Rectal smooth muscle tissue (tissue), 1 donor: ENCODE measurements around the gene CCSER2.

Source experiments
- H3K27ac ChIP-seq: one replicate; pipeline ENCODE4 v1.7.0; 2013; ENCODE audit warnings: low read depth, low read length, inconsistent platforms
- H3K27me3 ChIP-seq: one replicate; pipeline ENCODE4 v1.7.0; 2013; ENCODE audit warnings: low read length; ENCODE audit not compliant: control insufficient read depth, insufficient read depth
- H3K36me3 ChIP-seq: one replicate; pipeline ENCODE4 v1.7.0; 2013; ENCODE audit warnings: low read length; ENCODE audit not compliant: control insufficient read depth, insufficient read depth
- H3K4me1 ChIP-seq: one replicate; pipeline ENCODE4 v1.7.0; 2013; ENCODE audit warnings: low read length; ENCODE audit not compliant: control insufficient read depth, insufficient read depth
- H3K4me3 ChIP-seq: one replicate; pipeline ENCODE4 v1.7.0; 2013; ENCODE audit warnings: low read length
- H3K9ac ChIP-seq: one replicate; pipeline ENCODE4 v1.7.0; 2013; ENCODE audit warnings: low read length

CCSER2 gene

GRCh38 chr10:84550756-84551436 lies 222.5 kb downstream of the CCSER2 start:
- H3K4me1 ChIP-seq = no peaks in the 10 kb centered on the region
- H3K4me3 ChIP-seq = no peak overlapping the region
- no peaks in the 10 kb centered on the region for H3K36me3 ChIP-seq

DNA sequence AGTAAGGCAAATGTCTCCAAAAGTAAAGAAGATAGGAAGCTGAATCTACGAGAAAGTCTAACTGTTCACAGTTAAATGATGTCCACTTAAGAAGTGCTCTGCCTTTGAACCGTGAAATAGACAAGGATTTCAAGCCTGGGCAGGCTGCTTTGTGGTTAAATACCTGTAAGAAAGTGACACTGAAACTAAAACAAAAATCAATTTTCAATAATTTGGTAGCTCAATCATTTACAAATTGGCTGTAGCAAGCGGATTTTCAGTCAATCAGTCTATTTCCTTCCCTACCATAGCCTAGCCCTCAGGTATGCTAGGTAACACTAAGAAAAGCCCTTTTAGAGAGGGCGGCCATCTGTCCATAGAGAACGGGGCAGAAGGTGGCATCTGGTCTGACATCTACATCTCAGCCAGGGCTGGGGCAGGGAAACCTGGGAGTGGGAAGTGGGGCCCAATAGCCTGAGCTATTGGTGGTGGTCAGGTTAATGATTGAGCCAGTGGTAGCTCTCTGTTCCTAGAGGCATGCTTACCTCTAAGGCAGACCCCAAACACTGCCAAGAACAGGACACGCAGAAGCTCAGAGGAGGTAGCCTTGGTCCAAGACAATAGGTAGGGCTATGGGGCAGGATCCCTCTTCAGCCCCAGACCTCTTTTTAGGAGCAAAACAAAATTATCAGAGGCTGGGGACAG lies 223.2 kb downstream of the CCSER2 start:
- Histone ChIP-seq H3K4me3 (no peak overlapping the region), H3K4me1 (no peaks in the 10 kb centered on the region), H3K36me3 (no peaks in the 10 kb centered on the region), H3K27ac (no peak overlapping the region), H3K27me3 (no peaks in the 10 kb centered on the region), H3K9ac (no peak overlapping the region)

More at GRCh38 chr10:84550756-84551436, 222.5 kb downstream of the CCSER2 start:
- Histone ChIP-seq H3K9ac (no peak overlapping the region), H3K27me3 (no peaks in the 10 kb centered on the region), H3K27ac (no peak overlapping the region)

DNA sequence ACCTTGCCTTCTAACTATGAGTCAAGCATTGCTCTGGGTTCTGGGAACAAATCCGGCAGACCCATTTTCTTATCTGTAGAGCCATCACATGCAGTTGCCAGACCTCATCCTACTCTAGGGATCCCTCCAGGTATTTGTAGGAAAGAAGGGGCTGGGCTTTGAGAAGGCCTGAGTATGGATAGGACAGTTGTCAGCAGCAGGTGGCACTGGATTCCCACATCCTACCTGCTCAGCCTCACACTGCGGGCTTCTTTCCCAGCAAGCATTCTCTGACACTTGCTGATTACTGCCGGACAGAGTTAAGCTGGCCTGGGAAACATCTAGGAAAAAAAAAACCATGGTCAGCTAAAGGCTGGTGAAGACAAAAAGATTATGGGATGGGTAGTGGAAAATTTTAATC lies 224.1 kb downstream of the CCSER2 start:
- H3K27ac ChIP-seq = no peak overlapping the region
- no peak overlapping the region for H3K9ac ChIP-seq
- no peaks in the 10 kb centered on the region for H3K4me1 ChIP-seq
- no peaks in the 10 kb centered on the region for H3K27me3 ChIP-seq
- no peaks in the 10 kb centered on the region for H3K36me3 ChIP-seq
- no peak overlapping the region for H3K4me3 ChIP-seq

GRCh38 chr10:84562592-84562991 lies 234.2 kb downstream of the CCSER2 start:
- no peak overlapping the region for H3K9ac ChIP-seq
- no peak overlapping the region for H3K27ac ChIP-seq
- no peak overlapping the region for H3K4me3 ChIP-seq
- no peaks in the 10 kb centered on the region for H3K4me1 ChIP-seq
- H3K36me3 ChIP-seq = no peaks in the 10 kb centered on the region
- H3K27me3 ChIP-seq = no peaks in the 10 kb centered on the region

DNA sequence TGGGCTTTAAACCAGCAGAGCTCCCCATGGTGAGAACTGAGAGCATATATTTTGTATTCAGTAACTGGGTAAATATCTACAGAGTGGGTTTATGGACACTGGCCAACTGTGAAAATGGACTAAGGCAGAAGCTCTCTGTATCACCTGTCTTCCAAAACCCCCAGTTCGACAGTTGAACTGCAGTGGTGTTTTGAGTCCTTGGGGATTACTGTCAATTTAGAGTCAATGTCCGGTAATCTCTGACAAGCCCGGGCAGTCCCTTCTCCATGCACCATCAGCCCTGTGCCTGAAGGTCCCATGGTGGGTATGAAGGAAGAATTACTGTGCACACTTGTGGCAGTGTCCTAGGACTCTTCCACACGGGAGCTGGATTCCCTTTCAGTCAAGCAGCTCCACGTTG lies 235.0 kb downstream of the CCSER2 start:
- Histone ChIP-seq H3K27me3 (no peaks in the 10 kb centered on the region), H3K27ac (no peak overlapping the region)

DNA sequence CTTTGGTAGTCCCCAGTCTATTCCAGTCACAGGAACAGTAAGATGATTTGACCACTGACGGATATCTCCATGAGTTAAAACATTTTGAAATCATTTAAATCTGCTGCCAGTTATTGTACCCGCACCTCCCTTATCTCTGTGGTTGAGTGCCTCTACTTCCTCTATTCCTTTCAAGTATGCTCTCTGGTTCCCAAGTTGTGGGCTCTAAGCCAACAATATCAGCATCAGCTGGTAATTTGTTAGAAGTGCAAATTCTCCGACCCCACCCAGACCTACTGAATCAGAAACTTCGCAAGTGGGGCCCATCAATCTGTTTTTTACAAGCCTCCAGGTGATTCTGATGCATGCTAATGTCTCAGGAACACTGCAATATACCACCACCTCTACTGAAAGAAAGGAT lies 235.5 kb downstream of the CCSER2 start:
- Histone ChIP-seq H3K4me1 (no peaks in the 10 kb centered on the region), H3K36me3 (no peaks in the 10 kb centered on the region), H3K9ac (no peak overlapping the region), H3K27me3 (no peaks in the 10 kb centered on the region), H3K27ac (no peak overlapping the region), H3K4me3 (no peak overlapping the region)

More for the DNA sequence above, 235.0 kb downstream of the CCSER2 start:
- no peaks in the 10 kb centered on the region for H3K36me3 ChIP-seq
- H3K4me3 ChIP-seq = no peak overlapping the region
- H3K9ac ChIP-seq = no peak overlapping the region
- no peaks in the 10 kb centered on the region for H3K4me1 ChIP-seq

GRCh38 chr10:84565881-84566582 lies 237.6 kb downstream of the CCSER2 start:
- Histone ChIP-seq H3K9ac (no peak overlapping the region), H3K27me3 (no peaks in the 10 kb centered on the region)

GRCh38 chr10:84567133-84567532 lies 238.7 kb downstream of the CCSER2 start:
- no peaks in the 10 kb centered on the region for H3K27me3 ChIP-seq
- H3K36me3 ChIP-seq = no peaks in the 10 kb centered on the region
- no peaks in the 10 kb centered on the region for H3K4me1 ChIP-seq
- H3K27ac ChIP-seq = no peak overlapping the region
- H3K4me3 ChIP-seq = no peak overlapping the region
- H3K9ac ChIP-seq = no peak overlapping the region

More at GRCh38 chr10:84565881-84566582, 237.6 kb downstream of the CCSER2 start:
- H3K4me1 ChIP-seq = no peaks in the 10 kb centered on the region
- no peak overlapping the region for H3K27ac ChIP-seq
- no peak overlapping the region for H3K4me3 ChIP-seq
- no peaks in the 10 kb centered on the region for H3K36me3 ChIP-seq
